HG03066 (cell line): ENCODE results near the gene PLEKHA3.

Experiments used
- ATAC-seq: cut with Tn5 transposase; IDR thresholded peaks from one replicate; pipeline ENCODE4 v1.9.1; 2021; ENCODE audit warnings: low read depth; ENCODE audit not compliant: unreplicated experiment

Gene PLEKHA3

DNA sequence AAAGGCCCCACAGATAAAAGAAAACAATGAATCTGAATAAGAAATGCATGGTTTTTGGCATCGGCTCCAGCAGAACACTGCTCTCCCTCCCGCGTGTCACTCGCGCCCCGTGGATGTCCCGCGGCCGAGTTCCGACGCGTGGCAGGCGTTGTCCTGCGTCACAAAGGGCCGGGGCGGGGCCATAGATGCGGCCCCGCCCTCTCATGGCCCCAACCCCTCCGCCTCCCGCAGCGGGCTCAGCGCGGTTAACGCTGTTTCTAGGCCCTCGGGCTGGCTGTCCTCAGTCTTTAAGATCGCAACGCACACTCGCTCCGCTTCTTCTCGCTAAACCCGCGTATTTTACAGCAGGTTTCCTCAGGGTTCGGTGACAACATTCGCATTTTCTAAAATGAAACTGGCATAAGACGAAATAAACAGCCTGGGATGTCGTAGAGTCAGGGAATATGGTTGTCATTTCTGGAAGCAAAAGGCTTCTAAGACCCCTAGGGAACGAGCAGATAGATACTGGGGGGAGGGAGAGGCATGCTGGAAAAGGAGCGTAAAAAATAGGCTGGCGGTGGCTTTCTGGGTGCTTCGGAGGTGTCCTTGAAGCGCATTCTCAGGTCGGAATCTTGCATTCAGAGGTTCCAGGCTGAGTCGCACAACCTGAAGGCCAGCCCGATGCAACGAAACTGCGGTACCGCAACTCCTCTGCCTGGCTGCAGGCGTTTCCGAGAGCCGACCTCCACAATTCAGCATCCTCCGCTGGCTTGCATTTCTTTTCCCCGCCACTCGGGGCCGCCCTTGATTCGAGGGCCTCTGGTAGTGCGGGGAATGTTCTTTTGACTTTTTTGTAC is 1.6 kb upstream of the PLEKHA3 start, which contains the start of gene FKBP7:
Gene FKBP7 (minus strand): TSS at position 162 of the 836 bp plus-strand sequence. CDS start 101 bp downstream, at position 61.
- peak; percentile 45 for ATAC-seq

DNA sequence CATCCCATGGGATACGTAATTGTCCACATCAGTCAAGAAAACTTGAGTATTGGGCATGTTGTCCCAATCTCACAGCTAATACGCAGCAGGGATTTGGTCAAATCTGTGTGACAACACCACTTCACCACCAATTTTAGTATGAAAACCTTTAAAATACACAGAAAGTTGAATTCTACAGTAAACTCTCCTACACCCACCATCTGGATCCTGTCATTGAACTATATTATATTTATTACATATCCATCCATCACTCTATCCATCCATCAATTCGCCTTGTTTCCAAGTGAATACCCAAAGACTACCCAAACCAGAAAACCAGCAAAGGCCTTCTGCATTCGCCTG is 1.0 kb upstream of the PLEKHA3 start:
- ATAC-seq: no peak

- ATAC-seq: no peak
These were observed 465 bp upstream of the PLEKHA3 start for GRCh38 chr2:178479758-178480226.

GRCh38 chr2:178482437-178482836 is 2.2 kb downstream of the PLEKHA3 start:
- no peak for ATAC-seq

DNA sequence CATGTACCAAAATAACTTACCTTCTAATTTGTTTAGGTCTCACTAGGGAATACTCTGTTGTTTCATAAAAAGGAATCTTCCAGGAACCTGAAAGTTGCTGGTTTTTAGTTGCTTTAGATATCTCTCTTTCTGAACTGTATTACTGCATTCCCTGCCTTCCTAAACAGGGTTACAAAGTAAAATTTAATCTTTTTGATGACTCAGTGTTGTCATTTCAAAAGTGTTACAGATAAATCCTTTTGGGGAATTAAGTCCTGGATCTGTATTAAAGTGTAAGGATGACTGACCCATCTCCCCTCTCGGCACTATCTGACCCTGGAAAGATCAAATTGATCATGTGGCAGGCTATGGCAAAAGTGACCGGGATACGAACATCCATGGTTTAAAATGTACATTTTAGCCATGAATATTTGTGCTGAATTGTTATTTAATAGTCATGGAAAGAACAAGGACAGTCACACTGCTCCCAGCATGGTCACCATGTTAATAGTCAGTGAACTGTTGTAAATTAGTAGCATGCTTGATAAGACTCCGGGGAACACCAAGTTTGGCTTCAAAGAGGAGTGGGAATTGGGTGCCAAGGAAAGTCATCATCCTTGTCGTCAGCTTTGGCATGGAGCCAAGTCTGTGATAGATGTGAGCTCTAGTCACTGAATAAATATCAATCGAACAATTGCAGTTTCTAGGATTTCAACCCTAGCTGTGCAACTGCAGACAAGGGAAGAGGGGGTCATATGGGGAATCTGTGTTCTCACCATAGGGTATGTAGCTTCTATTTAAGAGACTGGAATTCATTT is 4.2 kb downstream of the PLEKHA3 start:
- ATAC-seq: no peak

DNA sequence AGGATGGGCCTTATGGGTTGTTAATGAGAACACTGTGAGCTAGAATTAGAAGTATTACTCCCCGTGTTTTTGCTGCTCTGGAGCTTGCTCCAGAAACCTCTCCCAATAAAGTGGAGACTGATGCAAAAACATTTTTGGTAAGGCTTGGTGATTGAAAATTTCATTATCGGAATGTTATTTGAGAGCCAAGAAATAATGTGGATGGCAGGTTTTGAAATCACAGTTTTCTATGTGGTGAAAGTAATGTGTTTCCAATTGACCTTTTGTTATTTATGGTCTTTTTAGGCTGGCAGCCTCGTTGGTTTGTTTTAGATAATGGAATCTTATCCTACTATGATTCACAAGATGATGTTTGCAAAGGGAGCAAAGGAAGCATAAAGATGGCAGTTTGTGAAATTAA is 5.1 kb downstream of the PLEKHA3 start:
- ATAC-seq: no peak

GRCh38 chr2:178491612-178492011 is 11.4 kb downstream of the PLEKHA3 start:
- no peak for ATAC-seq

DNA sequence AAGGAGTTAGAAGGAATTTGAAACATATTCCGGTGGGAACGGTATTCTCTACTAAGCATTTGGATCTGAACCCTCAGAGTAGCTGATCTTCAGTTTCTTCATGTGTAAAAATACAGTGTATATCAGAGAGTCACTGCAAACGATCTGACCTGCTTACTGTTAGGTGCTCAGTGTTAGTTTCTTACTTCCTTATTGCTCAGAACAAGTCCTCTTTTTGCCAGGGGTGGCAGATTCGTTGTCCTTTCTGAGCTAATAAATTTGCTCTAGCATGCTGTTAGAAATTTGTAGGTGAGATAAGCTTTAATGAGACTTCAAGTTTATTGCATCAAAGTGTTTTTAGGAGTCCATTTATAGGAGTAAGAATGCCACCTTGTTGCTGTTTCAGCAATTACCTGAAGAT is 15.8 kb downstream of the PLEKHA3 start:
- ATAC-seq: no peak

- no peak for ATAC-seq
These were observed 17.9 kb downstream of the PLEKHA3 start for GRCh38 chr2:178498137-178498536.

DNA sequence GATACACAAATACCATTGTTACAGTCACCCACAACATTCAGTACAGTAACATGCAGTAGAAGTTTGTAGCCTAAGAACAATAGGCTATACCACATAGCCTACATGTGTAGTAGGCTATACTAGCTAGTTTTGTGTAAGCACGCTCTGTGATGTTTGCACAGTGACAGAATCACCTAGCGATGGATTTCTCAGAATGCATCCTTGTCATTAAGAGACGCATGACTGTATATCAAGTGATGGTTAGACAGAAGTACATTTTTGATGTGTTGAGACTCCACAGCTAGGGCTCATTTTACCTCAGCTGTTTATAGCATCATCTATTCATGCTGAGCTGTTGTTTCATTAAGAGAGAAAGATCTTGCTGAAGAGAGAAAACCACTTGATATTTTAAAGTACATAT is 19.4 kb downstream of the PLEKHA3 start:
- ATAC-seq: no peak

- ATAC-seq: no peak
These were observed 22.5 kb downstream of the PLEKHA3 start for GRCh38 chr2:178502751-178503150.

GRCh38 chr2:178506101-178506500 is 25.8 kb downstream of the PLEKHA3 start:
- no peak for ATAC-seq

DNA sequence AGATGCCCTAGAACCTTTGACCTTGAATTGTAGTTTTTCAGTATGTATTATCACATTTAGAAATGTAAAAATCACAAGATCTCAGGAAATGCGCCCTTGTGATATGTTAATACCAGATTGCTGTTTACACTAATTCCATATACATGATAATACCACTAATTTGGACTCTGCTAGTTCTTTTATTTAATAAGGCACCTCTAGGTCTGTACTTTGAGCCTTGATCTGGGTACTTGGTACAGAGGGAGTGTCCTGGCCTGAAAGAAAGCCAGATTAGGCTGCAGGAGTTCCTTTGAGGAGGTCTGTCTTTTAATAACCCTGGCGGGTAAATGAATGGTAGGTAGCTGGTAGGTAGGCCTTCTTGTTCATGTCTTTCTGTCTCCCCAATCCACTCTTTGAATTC is 26.3 kb downstream of the PLEKHA3 start:
- no peak for ATAC-seq

DNA sequence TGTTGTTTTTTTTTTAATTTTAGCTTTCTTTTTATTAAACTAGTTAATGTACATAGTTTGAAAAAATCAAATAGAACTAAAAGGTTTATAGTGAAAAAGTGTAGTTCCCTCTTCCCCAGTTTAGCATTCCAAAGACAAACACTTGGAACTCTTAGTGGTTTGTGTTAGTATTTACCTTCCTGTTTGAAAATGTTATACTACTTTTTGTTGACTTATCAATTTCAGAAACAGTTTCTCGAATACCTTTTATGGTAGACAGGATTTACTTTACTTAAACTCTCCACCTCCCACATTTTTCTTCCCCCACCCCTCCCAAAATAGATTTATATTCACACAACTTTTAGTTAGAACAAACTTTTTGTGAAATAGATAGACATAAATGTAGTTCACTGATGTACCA is 26.7 kb downstream of the PLEKHA3 start:
- no peak for ATAC-seq

- no peak for ATAC-seq
These were observed 28.4 kb downstream of the PLEKHA3 start for GRCh38 chr2:178508646-178509045.

- no peak for ATAC-seq
These were observed 30.1 kb downstream of the PLEKHA3 start for GRCh38 chr2:178510384-178510783.

DNA sequence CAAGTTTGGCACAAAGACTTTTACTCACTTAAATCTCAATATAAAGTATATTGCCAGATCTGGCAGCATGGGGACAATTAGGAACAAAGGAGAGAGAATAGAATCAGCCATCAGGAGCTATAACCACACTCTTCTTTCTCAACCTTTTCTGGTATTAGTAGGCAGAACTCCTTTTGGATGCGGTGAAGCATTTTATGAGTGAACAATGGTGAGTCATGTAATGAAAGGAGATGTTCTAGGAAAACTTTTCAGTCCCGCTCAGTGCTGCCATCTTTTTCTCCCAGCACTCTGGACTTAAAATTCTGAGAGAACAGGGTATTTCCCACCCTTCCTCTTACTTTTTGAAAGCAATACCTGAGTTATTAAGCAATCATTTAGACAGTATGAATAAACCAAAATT is 32.2 kb downstream of the PLEKHA3 start:
- ATAC-seq: no peak

GRCh38 chr2:178513876-178514275 is 33.6 kb downstream of the PLEKHA3 start:
- no peak for ATAC-seq

DNA sequence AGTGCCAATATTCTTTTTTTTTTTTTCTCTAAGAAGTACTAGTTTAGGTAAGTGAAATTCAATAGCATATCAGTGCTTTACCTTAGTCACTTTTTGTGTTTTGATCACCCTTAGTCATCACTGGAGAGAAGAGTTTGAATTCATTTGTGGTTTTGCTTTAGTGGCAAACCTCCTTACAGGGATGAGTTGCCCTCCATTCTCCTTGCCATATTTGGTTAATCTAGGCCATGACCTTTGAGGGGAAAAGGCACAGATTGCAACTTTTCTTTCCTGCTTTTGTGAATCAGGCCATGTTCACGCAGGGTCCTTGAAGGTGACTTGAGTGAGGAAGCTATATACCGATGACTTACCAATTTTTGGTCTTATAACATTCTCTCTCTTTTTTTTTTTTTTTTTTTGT is 34.4 kb downstream of the PLEKHA3 start:
- no peak for ATAC-seq

GRCh38 chr2:178517496-178517895 is 37.2 kb downstream of the PLEKHA3 start:
- no peak for ATAC-seq

DNA sequence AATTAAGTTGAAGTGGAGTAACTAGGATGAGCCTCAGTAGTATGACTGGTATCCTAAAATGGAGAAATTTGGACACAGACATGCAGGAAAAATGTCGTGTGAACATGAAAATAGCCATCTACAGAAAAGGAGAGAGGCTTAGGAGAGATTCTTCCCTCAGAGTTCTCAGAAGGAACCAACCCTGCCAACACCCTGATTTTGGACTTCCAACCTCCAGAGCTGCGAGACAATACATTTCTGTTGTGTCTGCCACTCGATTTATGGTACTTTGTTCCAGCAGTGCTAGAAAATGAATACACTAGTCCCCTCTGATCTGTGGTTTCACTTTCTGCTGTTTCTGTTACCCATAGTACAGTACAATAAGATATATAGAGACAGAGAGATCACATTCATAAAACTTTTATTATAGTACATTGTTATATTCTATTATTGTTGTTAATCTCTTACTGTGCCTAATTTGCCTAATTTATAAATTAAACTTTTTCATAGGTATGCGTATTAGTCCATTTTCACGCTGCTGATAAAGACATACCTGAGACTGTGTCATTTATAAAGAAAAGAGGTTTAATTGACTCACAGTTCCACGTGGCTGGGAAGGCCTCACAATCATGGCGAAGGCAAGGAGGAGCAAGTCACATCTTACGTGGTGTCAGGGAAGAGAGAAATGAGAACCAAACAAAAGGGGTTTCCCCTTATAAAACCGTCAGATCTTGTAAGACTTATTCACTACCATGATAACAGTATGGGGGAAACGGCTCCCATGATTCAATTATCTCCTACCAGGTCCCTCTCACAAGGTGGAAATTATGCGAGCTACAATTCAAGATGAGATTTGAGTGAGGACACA is 41.3 kb downstream of the PLEKHA3 start:
- no peak for ATAC-seq
